AG08396 (cell line): Measurements from ENCODE around the gene RTP3.
"Not testable (repeated sequence)": the region's sequence is repeated elsewhere in the genome, so short reads cannot be mapped to it uniquely, and the experiment has no call there.

Experiments used
- DNase-seq: peaks from one replicate; pipeline ENCODE4 v3.0.0; 2012; ENCODE audit warnings: low spot score, mixed read lengths

Gene RTP3

GRCh38 chr3:46548611-46549010, 50.8 kb downstream of the RTP3 start:
- DNase-seq = not testable (repeated sequence)

DNA sequence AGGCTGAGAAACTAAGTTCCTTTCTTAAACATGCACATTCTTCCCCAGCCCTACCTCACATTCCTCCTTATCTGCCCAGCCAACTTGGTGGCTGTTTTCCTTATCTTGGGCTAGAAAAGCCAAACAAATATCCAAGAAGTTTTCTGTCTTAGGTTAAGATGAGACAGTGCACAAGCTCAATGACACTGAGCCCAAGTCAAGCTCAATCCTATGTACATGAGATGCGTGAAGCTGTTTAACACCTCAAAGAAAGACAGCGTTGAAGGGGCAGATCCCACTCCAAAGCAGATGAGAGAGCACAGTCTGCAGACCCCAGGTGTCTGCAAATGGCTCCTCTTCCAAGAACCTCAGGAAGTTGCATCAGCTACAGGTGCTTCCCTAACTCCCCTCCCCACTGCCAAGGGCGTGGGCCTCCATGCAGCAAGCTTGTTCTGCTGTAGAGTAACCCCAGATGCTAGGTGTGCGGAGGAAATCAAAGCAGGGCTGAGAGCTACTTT, 51.7 kb downstream of the RTP3 start:
- no peak for DNase-seq

- no peak for DNase-seq
These were observed 52.2 kb downstream of the RTP3 start for GRCh38 chr3:46549989-46550388.
